Erythroblast (primary cell): ENCODE measurements around the gene ASB6.

ENCODE experiments used
- DNase-seq, 2 experiments: peaks; one replicate each; lab custom pipeline; 2025; lab: John Stamatoyannopoulos, UW
- GATA1 ChIP-seq: IDR thresholded peaks from 2 replicates; pipeline ENCODE4 v1.6.1; 2011; ENCODE audit warnings: low read depth, mild to moderate bottlenecking, control low read depth, low read length, moderate library complexity
- POLR2A ChIP-seq: IDR thresholded peaks from 2 replicates; pipeline ENCODE4 v1.6.1; 2011; ENCODE audit warnings: mild to moderate bottlenecking, low read length

ASB6 gene

GRCh38 chr9:129656795-129657390 is 14.9 kb upstream of the ASB6 start:
- no peak for DNase-seq
- TF ChIP-seq GATA1 (no peak), POLR2A (no peak)

GRCh38 chr9:129655696-129656095 is 13.7 kb upstream of the ASB6 start:
- TF ChIP-seq GATA1 (no peak), POLR2A (no peak)
- DNase-seq, result no peak

DNA sequence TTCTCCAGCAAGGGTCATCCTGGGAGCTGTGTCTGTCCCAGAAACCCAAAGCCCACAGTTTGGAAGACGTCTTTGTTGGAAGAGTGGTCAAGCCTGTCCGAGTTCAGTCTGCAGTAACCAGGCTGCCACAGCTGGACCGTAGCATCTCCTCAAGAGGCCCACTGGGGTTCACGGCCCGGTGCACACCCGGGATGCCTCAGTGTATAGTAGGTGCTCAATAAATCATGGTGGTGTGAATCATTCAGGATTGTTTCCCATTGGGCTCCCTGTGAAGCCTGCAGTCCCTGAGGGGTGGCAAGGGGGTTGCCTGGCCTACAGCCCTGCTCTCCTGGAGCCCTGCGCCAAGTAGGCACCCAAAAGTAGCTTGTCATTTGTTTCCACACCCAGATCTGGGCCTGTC is 13.2 kb upstream of the ASB6 start:
- TF ChIP-seq GATA1 (no peak), POLR2A (no peak)
- DNase-seq, result no peak

GRCh38 chr9:129654554-129655040 is 12.6 kb upstream of the ASB6 start:
- no peak for DNase-seq
- TF ChIP-seq GATA1, result no peak

- DNase-seq, result no peak
Measured at GRCh38 chr9:129653823-129654553, 12.0 kb upstream of the ASB6 start.

GRCh38 chr9:129650680-129651235 is 8.8 kb upstream of the ASB6 start:
- DNase-seq, result no peak
- no peak for TF ChIP-seq GATA1
- no peak for TF ChIP-seq POLR2A

More at GRCh38 chr9:129653823-129654553, 12.0 kb upstream of the ASB6 start:
- TF ChIP-seq GATA1, result no peak
- no peak for TF ChIP-seq POLR2A

GRCh38 chr9:129649726-129650679 is 8.1 kb upstream of the ASB6 start:
- no peak for DNase-seq
- TF ChIP-seq GATA1 (no peak), POLR2A (no peak)

GRCh38 chr9:129648764-129649115 is 6.8 kb upstream of the ASB6 start:
- TF ChIP-seq POLR2A (no peak), GATA1 (no peak)
- no peak for DNase-seq

GRCh38 chr9:129648092-129648763 is 6.3 kb upstream of the ASB6 start:
- no peak for DNase-seq
- TF ChIP-seq POLR2A (no peak), GATA1 (no peak)

GRCh38 chr9:129647635-129648034 is 5.7 kb upstream of the ASB6 start:
- no peak for DNase-seq
- TF ChIP-seq GATA1, result no peak
- TF ChIP-seq POLR2A, result no peak

GRCh38 chr9:129646654-129647053 is 4.7 kb upstream of the ASB6 start:
- TF ChIP-seq GATA1 (no peak), POLR2A (no peak)
- no peak for DNase-seq

GRCh38 chr9:129646252-129646651 is 4.3 kb upstream of the ASB6 start:
- no peak for DNase-seq
- TF ChIP-seq GATA1 (no peak), POLR2A (no peak)

- TF ChIP-seq POLR2A, result no peak
- no peak for TF ChIP-seq GATA1
- DNase-seq, result no peak
Measured at GRCh38 chr9:129644902-129645301, 3.0 kb upstream of the ASB6 start.
